GM23248 (cell line): ENCODE data around the gene ZNF384. TPM values are rescaled to one million over a fixed set of nuclear protein-coding genes. Genes with fewer than 3 reads are reported as not detected.

Experiments
- DNase-seq: peaks from one replicate; pipeline ENCODE4 v3.0.0-alpha.2; 2015
- H2AFZ ChIP-seq: fragments of 200-600 bp; sonication (generic); 2 replicates; pipeline ENCODE4 v1.6.1; 2016; ENCODE audit warnings: antibody characterized with exemption
- H3F3A ChIP-seq: fragments of 200-600 bp; sonication (generic); 2 replicates; pipeline ENCODE4 v1.6.1; 2016; ENCODE audit warnings: mild to moderate bottlenecking, antibody characterized with exemption, mixed run types; ENCODE audit not compliant: insufficient read depth
- H3K27ac ChIP-seq: fragments of 200-600 bp; sonication (generic); 2 replicates; pipeline ENCODE4 v1.5.1; 2016; ENCODE audit warnings: mild to moderate bottlenecking
- H3K27me3 ChIP-seq: fragments of 200-600 bp; sonication (generic); replicated peaks from 2 replicates; pipeline ENCODE4 v1.6.1; 2016; ENCODE audit warnings: mild to moderate bottlenecking; ENCODE audit not compliant: insufficient read depth
- H3K36me3 ChIP-seq: fragments of 200-600 bp; sonication (generic); 2 replicates; pipeline ENCODE4 v1.6.1; 2016; ENCODE audit warnings: low read depth, mild to moderate bottlenecking
- H3K4me1 ChIP-seq: fragments of 200-600 bp; sonication (generic); 2 replicates; pipeline ENCODE4 v1.6.1; 2016; ENCODE audit warnings: mild to moderate bottlenecking; ENCODE audit not compliant: insufficient read depth
- H3K4me2 ChIP-seq: fragments of 200-600 bp; sonication (generic); one replicate; pipeline ENCODE4 v1.6.1; 2016; ENCODE audit warnings: mild to moderate bottlenecking; ENCODE audit not compliant: unreplicated experiment
- H3K4me3 ChIP-seq: fragments of 200-600 bp; sonication (generic); 2 replicates; pipeline ENCODE4 v1.5.1; 2016; ENCODE audit warnings: mild to moderate bottlenecking
- H3K79me2 ChIP-seq: fragments of 200-600 bp; sonication (generic); 2 replicates; pipeline ENCODE4 v1.6.1; 2016; ENCODE audit warnings: mild to moderate bottlenecking; ENCODE audit not compliant: insufficient read depth
- H3K9ac ChIP-seq: fragments of 200-600 bp; sonication (generic); 2 replicates; pipeline ENCODE4 v1.6.1; 2016; ENCODE audit warnings: mild to moderate bottlenecking
- H3K9me2 ChIP-seq: fragments of 200-600 bp; sonication (generic); 2 replicates; pipeline ENCODE4 v1.6.1; 2016; ENCODE audit warnings: mixed run types, mild to moderate bottlenecking, moderate library complexity; ENCODE audit not compliant: insufficient read depth
- H3K9me3 ChIP-seq: fragments of 200-600 bp; sonication (generic); one replicate; pipeline ENCODE4 v1.6.1; 2017; ENCODE audit warnings: low read depth
- H4K20me1 ChIP-seq: fragments of 200-600 bp; sonication (generic); 2 replicates; pipeline ENCODE4 v1.6.0; 2016; ENCODE audit not compliant: insufficient read depth
- EZH2 ChIP-seq: fragments of 200-600 bp; sonication (generic); IDR thresholded peaks from 2 replicates; pipeline ENCODE4 v1.6.1; 2018; ENCODE audit warnings: antibody characterized with exemption, mild to moderate bottlenecking; ENCODE audit not compliant: insufficient read depth, poor library complexity, severe bottlenecking
- EZH2phosphoT487 ChIP-seq: fragments of 200-600 bp; sonication (generic); IDR thresholded peaks from 2 replicates; pipeline ENCODE4 v1.6.1; 2018; ENCODE audit warnings: antibody characterized with exemption, moderate library complexity, mild to moderate bottlenecking, low read depth; ENCODE audit not compliant: insufficient read depth
- WGBS, 2 experiments: methylation state at CpG; one replicate each; pipeline ENCODE4 v1.1.6; 2015 to 2017; ENCODE audit warnings: low lambda C conversion rate in 2 of 2, low coverage in 1 of 2; ENCODE audit errors: missing lambda C conversion rate in 2 of 2; 5-methylcytosine and 5-hydroxymethylcytosine counted together
- in situ Hi-C: fragments of 300-500 bp; cut with MboI; formaldehyde crosslinking; loops from 2 replicates; pipeline ENCODE4 v1.15.0; 2020
- polyA plus RNA-seq: library from polyadenylated mRNA; unstranded; fragments of >200 nt; fragmentation: Nextera tagmentation; extraction: Ambion mirVana; gene quantifications from 2 replicates; pipeline ENCODE4 v1.2.1, GENCODE V29; 2016
- total RNA-seq: library from RNA; depleted of rRNA; stranded (reverse); fragments of >200 nt; shearing (Covaris generic); gene quantifications from 2 replicates; pipeline ENCODE4 v1.2.3, GENCODE V29; 2014

Gene ZNF384
- total and polyA plus RNA-seq, 2 experiments from 2014 or later = 26.0 to 26.2 TPM

DNA sequence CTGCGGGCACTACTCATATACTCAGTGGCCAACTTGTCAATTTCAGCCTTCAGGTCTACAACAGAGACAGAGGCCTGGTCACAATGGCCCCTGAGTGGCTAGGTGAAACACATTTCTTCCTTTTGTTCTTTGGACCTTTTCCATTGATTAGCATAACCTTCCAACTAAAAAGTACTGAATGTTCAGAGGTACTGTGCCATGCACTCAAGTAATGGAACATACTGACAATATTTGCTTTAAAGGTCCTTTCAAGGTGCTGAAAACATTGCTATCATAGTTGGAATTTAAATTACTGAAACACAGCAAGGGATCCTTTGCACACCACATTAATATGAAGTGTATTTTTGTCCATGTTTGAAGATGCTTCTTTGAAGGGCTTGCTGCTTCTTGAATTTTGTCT is 35.8 kb downstream of the ZNF384 start:
- Histone ChIP-seq H3K79me2 (peaks cover 14% of the 10 kb centered on the region), H3K9ac (no peak overlapping the region), H3K27me3 (no peaks in the 10 kb centered on the region), H3K27ac (no peak overlapping the region), H3F3A (no peaks in the 10 kb centered on the region), H4K20me1 (no peaks in the 10 kb centered on the region), H3K4me2 (no peak overlapping the region), H3K9me3 (no peaks in the 10 kb centered on the region), H3K4me1 (no peaks in the 10 kb centered on the region), H2AFZ (no peak overlapping the region), H3K36me3 (peaks cover 23% of the 10 kb centered on the region; the same call in 1 of the 2 replicates), H3K4me3 (no peak overlapping the region), H3K9me2 (no peaks in the 10 kb centered on the region)
- WGBS, 2 experiments = 100% methylated on average over 1 of the region's 1 CpG
- TF ChIP-seq EZH2 = no peak
- no peak for TF ChIP-seq EZH2phosphoT487
- in situ Hi-C loops = no loop called here
- DNase-seq = no peak

DNA sequence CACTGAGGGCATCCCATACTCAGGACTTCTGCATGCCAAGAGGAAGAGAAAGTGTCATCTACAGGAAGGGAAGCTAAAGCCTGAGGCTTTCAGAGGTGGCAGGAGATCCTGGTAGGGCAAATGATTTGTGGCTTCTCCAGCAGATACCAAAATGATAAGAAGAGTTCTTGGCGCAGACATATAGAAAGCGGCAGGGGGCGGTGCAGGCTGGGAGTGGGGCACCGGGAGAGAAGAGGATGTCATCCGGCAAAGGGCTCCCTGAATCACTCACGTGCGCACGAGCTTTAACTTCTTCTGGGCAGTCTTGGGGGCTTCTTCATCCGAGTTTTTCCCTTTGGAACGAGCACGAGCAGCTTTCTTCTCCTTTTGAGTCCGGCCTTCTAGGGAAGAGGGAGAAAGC is 36.8 kb downstream of the ZNF384 start:
- H3K4me2 ChIP-seq = no peak overlapping the region
- H3K4me1 ChIP-seq = no peaks in the 10 kb centered on the region
- TF ChIP-seq EZH2 = no peak
- no peak for TF ChIP-seq EZH2phosphoT487
- no peaks in the 10 kb centered on the region for H3K27me3 ChIP-seq
- WGBS, 2 experiments = 93 to 95% methylated on average over 12 of the region's 12 CpGs
- no peaks in the 10 kb centered on the region for H4K20me1 ChIP-seq
- no peaks in the 10 kb centered on the region for H3K9me3 ChIP-seq
- H3K36me3 ChIP-seq = peaks cover 23% of the 10 kb centered on the region; the same call in 1 of the 2 replicates
- H3K27ac ChIP-seq = no peak overlapping the region
- no peak overlapping the region for H3K4me3 ChIP-seq
- in situ Hi-C loops = no loop called here
- no peaks in the 10 kb centered on the region for H3F3A ChIP-seq
- H3K9ac ChIP-seq = no peak overlapping the region
- H3K9me2 ChIP-seq = no peaks in the 10 kb centered on the region
- no peak for DNase-seq
- no peak overlapping the region for H2AFZ ChIP-seq
- peaks cover 5% of the 10 kb centered on the region; the same call in 1 of the 2 replicates for H3K79me2 ChIP-seq

DNA sequence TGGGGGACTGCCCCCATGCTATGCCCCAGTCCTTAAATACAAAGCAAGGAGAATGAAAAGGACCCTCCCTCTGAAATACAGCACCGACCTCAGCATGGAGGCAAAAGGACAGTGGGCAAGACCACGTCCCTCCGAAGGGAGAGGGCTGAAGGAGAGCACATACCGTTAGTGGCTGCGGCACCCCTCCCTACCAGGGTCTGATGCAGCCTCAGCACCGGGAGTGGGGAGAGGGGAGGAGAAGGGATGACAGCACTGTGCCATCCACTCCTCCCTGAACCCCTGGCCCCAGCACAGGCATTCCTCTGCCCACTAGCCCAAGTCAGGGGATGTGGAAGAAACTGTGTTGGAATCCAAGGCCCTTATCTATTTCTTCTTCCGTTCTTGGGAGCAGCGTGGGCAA is 38.3 kb downstream of the ZNF384 start:
- H4K20me1 ChIP-seq = no peaks in the 10 kb centered on the region
- H3K4me3 ChIP-seq = no peak overlapping the region
- no peak for TF ChIP-seq EZH2phosphoT487
- no peak for TF ChIP-seq EZH2
- H3F3A ChIP-seq = no peaks in the 10 kb centered on the region
- no peak overlapping the region for H2AFZ ChIP-seq
- H3K4me1 ChIP-seq = no peaks in the 10 kb centered on the region
- no peaks in the 10 kb centered on the region for H3K9me3 ChIP-seq
- H3K9ac ChIP-seq = no peak overlapping the region
- no peak for DNase-seq
- H3K27ac ChIP-seq = no peak overlapping the region
- H3K79me2 ChIP-seq = no peaks in the 10 kb centered on the region
- H3K36me3 ChIP-seq = peaks cover 15% of the 10 kb centered on the region; the same call in 1 of the 2 replicates
- H3K4me2 ChIP-seq = no peak overlapping the region
- WGBS, 2 experiments = 83 to 85% methylated on average over 8 of the region's 8 CpGs
- H3K27me3 ChIP-seq = no peaks in the 10 kb centered on the region
- in situ Hi-C loops = no loop called here
- no peaks in the 10 kb centered on the region for H3K9me2 ChIP-seq

DNA sequence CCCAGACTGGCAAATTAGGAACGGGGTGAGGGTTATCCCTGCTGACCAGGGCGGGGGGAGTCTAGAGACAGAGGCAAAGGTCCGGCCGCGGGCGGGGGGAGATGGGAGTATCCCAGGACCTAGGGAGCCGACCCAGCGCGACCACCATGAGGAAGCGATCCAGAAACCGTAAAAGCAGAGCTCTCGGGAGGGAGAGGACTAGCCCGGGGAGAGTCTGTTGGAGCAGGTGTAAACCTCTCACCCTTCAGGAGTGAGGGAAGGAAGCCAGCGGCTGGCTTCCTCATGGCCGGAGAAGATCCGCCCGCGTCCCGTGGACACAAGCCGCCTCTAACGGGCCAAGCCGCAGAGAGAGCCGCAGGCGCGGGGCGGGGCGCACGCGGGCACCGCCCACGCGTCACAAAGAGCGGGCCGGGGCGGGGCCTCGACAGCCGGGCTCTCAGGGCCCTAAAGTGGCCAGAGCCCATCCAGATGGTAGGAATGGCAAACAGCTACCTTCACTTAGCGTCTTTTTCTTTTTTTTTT is 42.0 kb downstream of the ZNF384 start, which contains the start of gene ACRBP:
Gene ACRBP (minus strand): TSS at position 350 of the 522 bp plus-strand sequence. CDS start 66 bp downstream, at position 284.
- H3K9ac ChIP-seq = no peak within 1 kb of the TSS

More for the DNA sequence above, 42.0 kb downstream of the ZNF384 start, which contains the start of gene ACRBP:
- TF ChIP-seq EZH2phosphoT487 = no peak
- no peak for TF ChIP-seq EZH2
- Histone ChIP-seq H3F3A (no peaks in the 10 kb centered on the region), H3K36me3 (peaks cover 7% of the 10 kb centered on the region; the same call in 1 of the 2 replicates), H3K9me2 (no peaks in the 10 kb centered on the region), H3K79me2 (no peaks in the 10 kb centered on the region), H2AFZ (no peak within 1 kb of the TSS), H3K4me1 (no peaks in the 10 kb centered on the region), H3K27me3 (no peaks in the 10 kb centered on the region), H3K9me3 (no peaks in the 10 kb centered on the region), H3K27ac (no peak within 1 kb of the TSS), H3K4me3 (peak within 1 kb of the TSS; percentile 45; the same call in 1 of the 2 replicates), H4K20me1 (no peaks in the 10 kb centered on the region), H3K4me2 (peak within 1 kb of the TSS; percentile 40)
- peak; percentile 78 for DNase-seq
- in situ Hi-C loops = no loop called here
- WGBS, 2 experiments = 9 to 11% methylated on average over 38 of the region's 38 CpGs
